Umbilical cord (tissue), 2 donors: ENCODE data around the gene LRRC27. TPM values are rescaled to one million over a fixed set of nuclear protein-coding genes. Genes with fewer than 3 reads are reported as not detected.
A peak's percentile ranks its signal among the peaks of the same experiment; 100 is the strongest.
"Not testable (repeated sequence)": the region's sequence is repeated elsewhere in the genome, so short reads cannot be mapped to it uniquely, and the experiment has no call there.

Experiments
- DNase-seq: peaks from one replicate; pipeline ENCODE4 v3.0.0-alpha.2; 2015; ENCODE audit warnings: low spot score
- total RNA-seq: library from RNA; depleted of rRNA; stranded (reverse); fragments of >200 nt; gene quantifications from one replicate; pipeline ENCODE4 v1.2.3, GENCODE V29; 2014; ENCODE audit warnings: low replicate concordance; ENCODE audit not compliant: insufficient read depth

Gene LRRC27
- total RNA-seq, 1 donor from 2014 or later = 4.6 TPM

DNA sequence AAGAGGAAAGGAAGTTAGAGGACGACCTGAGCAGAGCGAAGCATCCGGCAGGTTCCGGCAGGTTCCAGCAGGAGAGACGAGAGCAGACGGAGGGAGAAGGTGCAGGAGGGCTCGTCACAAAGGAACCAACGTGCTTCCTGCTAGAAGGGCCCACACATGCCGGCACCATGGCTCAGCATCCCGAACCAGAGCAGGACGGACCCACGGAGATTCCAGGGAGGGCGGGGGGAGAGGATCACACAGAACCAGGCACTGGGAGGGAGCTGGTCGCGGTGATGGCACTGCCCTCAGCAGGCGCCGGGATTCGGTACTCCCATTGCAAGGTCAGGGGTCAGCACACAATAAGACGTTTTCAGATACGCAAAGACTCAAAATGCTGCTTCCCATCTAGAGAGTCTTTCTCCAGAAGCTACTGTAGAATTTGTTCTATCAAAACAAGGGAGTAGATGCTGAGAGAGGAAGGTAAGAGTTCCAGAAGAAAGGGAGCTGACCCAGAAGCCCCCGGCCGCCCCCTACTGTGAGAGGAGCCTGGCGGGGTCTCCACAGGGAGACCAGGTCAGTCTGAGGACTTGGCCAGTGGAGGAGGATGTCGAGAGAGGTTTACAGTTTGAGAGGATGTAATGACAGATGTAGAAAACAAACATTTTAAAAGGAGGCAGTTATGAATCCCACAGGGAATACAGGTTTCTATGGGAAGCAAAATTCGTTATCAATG, 41.4 kb downstream of the LRRC27 start:
- no peak for DNase-seq

DNA sequence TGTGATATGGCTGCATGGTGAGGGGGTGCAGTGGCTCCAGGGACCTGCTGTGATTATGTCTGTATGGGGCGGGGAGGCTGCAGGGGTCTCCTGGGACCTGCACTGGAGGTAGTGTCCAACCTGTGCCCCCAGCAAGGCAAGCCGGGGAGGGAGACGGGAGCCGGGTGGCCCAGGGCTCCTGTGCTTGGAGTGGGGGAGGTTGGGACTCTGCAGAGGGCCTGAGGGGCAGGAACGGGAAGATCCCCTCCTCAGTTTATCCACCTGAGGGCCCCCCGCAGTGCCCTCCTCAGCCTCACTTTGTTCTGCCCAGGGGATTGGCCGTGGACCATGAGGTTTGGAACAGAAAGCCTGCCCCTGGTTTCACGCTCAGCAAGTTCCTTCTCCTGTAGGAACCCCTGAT, 42.2 kb downstream of the LRRC27 start:
- DNase-seq = no peak

DNA sequence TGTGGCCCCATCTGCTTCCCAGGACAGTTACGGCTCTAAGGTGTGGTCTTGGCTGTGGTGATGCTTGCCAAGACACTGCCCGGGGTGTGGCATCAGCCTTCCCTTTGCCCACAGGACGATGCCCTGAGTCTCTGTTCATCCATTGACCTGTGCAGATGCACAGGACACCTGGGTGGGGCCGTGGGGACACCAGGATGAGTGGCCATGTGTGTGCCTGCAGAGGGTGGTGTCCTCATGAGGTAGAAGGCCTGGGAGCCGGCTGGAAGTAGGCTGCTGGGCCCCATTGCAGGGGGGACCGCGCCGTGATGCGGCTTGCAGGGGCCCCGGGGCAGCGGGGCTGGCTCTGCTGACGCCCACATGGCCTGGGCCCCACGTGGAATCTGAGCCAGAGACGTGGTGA, 42.6 kb downstream of the LRRC27 start:
- no peak for DNase-seq

GRCh38 chr10:132375116-132375794, 43.3 kb downstream of the LRRC27 start:
- no peak for DNase-seq

DNA sequence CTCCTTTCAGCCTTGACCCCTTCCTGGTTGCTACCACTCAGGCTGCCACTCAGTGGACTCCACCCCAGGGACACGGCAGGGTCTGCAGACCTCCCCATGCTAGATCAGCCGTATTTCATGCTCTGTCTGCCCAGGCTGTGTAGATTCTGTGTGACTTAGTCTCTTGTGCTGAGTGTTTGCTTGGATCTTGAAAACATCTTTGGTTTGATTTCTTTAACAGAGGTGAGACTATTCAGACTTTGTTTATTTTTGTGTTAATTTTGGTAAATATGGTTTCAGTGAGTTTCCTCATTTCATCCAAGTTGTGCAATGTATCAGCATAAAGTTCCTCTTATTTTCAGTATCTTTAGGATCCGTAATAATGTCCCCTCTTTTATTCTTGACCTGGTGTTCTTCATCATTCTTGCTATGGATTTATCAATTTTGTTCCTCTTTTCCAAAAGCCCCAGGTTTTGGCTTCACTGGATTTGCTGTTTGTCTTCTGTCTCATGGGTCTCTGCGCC, 43.9 kb downstream of the LRRC27 start:
- DNase-seq = no peak

- no peak for DNase-seq
Measured at GRCh38 chr10:132376394-132376851, 44.4 kb downstream of the LRRC27 start.

DNA sequence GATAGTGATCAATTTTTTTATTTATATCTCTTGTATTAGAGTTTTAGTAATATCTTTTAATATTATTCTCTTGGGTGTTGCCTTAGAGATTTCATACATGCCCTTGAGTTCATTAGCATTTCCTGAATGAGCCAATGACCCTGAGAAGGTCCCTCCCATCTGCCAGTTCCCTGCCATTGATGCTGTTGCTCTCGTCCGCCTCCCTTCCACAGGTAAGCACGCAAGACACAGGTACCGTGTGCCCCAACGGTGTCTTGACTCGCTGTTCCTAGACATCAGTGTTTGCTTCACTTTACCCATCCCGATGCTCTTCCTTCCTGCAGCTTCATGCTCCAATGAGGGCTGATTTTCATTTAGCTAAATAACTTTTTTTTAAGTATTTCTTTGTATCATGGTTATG, 45.3 kb downstream of the LRRC27 start:
- no peak for DNase-seq

GRCh38 chr10:132379026-132379425, 47.0 kb downstream of the LRRC27 start:
- DNase-seq = not testable (repeated sequence)

DNA sequence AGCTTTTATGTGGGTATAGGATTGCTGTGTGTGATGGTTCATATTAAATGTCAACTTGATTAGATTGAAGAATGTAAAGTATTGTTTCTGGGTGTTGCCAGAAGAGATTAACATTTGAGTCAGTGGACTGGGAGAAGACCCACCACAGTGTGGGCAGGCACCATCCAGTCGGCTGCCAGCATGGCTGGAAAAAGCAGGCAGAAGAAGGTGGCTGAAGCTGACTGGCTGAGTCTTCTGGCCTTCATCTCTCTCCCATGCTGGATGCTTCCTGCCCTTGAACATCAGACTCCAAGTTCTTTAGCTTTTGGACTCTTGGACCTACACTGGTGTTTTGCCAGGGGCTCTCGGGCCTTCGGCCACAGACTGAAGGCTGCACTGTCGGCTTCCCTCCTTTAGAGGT, 49.0 kb downstream of the LRRC27 start:
- not testable (repeated sequence) for DNase-seq

GRCh38 chr10:132381741-132382140, 49.7 kb downstream of the LRRC27 start:
- no peak for DNase-seq

DNA sequence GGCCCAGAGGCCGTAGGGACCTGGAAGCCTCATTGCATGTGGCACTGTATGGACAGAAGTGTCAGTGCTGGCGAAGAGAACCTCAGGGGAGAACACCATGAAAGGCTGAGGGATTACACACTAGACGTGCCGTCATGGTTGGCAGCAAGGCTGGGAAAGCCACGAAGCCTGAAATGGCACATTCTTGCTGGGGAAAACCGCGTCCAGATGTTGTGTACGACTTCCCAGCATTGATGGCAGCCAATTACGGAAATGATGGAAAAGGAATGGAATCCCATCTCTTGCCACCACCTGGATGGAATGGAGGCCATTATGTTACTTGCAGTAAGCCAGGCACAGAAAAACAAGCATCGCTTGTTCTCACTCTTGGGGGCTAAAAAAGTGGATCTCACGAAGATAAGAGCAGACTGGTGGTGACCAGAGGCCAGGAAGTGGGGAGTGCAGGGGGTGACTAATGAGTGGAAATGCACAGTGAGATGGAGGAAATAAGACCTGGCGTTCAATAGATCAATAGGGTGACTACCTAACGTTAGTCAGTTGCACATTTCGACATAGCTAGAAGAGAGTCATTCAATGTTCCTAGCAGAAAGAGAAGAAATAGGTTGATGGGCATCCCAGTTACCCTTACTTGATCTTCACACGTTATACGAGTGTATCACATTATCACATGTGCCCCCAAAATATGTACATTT, 50.4 kb downstream of the LRRC27 start:
- DNase-seq = no peak

GRCh38 chr10:132383101-132383500, 51.1 kb downstream of the LRRC27 start:
- no peak for DNase-seq

GRCh38 chr10:132383751-132384196, 51.8 kb downstream of the LRRC27 start:
- peak; percentile 50 for DNase-seq

DNA sequence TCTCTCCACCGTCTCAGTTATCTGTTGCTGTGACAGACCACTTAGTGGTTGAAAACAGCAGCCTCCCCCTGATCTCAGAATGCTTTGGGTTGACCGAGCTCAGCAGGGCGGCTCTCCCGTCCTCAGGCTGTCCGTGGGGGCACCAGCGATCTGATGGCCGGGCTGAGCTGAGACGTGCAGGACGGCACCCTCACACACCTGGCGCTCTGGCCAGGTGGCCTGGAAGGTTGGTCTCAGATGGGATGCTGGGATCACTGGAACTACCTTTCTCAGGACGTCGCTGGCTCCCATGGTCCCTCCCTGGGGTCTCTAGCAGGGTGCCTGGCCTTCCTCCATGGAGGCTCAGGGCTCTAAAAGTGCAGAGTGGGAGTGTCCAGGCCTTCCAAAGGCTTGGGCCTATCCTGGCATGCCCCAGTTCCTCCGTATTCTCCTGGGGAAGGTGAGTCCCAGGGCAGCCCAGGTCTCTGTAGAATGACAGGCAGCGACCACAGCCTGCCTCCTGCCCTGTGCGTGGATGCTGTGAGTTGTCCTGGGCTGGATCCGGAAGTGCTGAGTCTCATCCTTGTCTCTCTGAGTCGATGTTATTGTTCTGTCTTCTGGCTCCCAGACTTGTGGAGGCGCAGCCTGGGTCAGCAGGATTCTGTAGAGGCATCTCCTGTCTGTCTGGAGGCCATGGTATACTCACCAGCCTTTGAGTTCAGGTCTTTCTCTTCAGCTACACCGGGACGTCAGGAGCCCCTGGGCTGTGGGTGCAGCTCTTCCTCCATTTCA, 52.8 kb downstream of the LRRC27 start:
- DNase-seq = no peak

- no peak for DNase-seq
Measured at GRCh38 chr10:132385389-132385667, 53.3 kb downstream of the LRRC27 start.

GRCh38 chr10:132385721-132386418, 53.9 kb downstream of the LRRC27 start:
- no peak for DNase-seq

DNA sequence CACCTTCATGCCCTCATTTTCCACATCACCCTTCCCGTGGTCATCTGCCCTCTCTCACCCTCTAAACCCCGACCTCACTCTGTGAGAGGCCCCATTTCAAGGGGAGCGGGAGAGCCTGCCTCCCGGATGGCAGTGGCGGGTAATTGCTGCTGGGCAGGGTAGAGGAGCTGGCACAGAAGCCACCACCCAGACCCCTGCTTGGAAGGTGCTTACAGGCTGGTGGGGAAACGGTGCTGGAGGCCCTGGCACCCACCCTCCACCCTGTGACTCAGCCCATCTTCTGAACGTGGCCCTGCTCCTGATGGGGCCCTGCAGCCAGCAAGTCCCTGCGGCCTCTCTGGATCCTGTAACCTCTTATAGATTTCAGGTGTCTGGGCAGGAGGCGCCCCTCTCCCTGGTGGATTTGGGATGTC, 54.4 kb downstream of the LRRC27 start:
- DNase-seq = no peak

- DNase-seq = not testable (repeated sequence)
Measured at GRCh38 chr10:132386896-132387295, 54.9 kb downstream of the LRRC27 start.

DNA sequence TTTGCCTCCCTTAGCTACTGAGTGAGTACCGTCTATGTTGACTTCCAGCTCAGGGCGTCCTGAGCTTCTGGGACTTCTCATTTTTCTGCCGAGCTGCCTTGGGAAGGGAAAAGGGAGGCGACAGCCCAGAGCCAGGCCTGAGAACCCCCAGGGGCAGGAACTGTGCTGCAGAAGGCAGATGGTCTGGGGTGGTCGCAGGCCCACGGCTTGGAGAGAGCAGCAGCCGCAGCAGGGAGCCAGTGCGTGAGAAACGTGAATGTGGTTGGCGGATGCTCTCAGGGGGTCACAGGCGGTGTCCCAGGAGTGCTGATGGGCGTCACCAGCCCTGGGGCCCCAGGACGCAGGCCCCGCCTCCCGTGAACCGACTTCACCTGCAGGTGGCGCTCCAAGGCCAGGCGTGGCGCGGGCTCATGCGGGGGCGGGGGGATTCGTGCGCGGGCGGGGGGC, 55.8 kb downstream of the LRRC27 start:
- peak; percentile 62 for DNase-seq

DNA sequence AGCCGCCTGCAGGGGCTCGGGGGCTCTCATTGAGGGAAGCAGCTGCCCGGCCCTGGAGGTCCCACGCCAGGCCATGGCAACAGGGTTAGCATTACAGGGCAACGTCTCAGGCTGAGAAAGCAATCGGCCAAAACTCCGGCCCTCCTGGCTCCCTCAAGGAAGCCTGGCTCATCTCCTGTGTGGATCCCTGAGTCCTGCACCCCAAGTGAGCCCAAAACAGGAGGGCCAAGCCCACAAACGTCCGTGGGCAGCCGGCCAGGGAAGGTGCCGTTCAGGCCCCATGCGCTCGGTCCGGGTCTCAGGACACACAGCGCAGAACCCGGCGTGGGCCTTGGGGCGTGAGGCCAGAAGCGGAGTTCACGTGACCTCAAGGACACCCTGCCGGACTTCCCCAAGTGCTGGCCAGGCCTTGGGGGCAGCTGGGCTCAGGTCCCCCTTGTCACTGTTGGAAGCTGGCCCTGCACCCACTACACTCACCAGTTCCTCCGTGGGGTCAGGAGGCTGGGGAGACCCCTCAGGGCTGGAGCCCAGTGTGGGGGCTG, 57.0 kb downstream of the LRRC27 start:
- DNase-seq = no peak
